OCI-LY1 (cell line): ENCODE data around the gene CELF6.

Experiments used
- H2AFZ ChIP-seq: fragments of 200-600 bp; sonication (generic), shearing (Covaris generic); 2 replicates; pipeline ENCODE4 v1.6.0; 2014; ENCODE audit warnings: antibody characterized with exemption, mild to moderate bottlenecking, low read length
- H3F3A ChIP-seq: fragments of 200-600 bp; sonication (generic), shearing (Covaris generic); 2 replicates; pipeline ENCODE4 v1.6.0; 2014; ENCODE audit warnings: mild to moderate bottlenecking, antibody characterized with exemption, low read length, moderate library complexity; ENCODE audit not compliant: insufficient read depth
- H3K27ac ChIP-seq: fragments of 200-600 bp; sonication (generic); 2 replicates; pipeline ENCODE4 v1.5.1; 2014; ENCODE audit warnings: low read length, mixed run types, mild to moderate bottlenecking, low read depth; ENCODE audit not compliant: poor library complexity, severe bottlenecking
- H3K27me3 ChIP-seq: fragments of 200-600 bp; sonication (generic); 2 replicates; pipeline ENCODE4 v1.6.0; 2014; ENCODE audit warnings: antibody characterized with exemption, mild to moderate bottlenecking, low read length, moderate library complexity; ENCODE audit not compliant: insufficient read depth
- H3K36me3 ChIP-seq: fragments of 200-600 bp; sonication (generic); 2 replicates; pipeline ENCODE4 v1.6.1; 2014; ENCODE audit warnings: mild to moderate bottlenecking, antibody characterized with exemption, low read length, moderate library complexity, mixed read lengths; ENCODE audit not compliant: insufficient read depth
- H3K4me1 ChIP-seq: fragments of 200-600 bp; sonication (generic); 2 replicates; pipeline ENCODE4 v1.5.1; 2014; ENCODE audit warnings: mild to moderate bottlenecking, low read length, moderate library complexity; ENCODE audit not compliant: insufficient read depth, severe bottlenecking
- H3K4me2 ChIP-seq: fragments of 200-600 bp; sonication (generic), shearing (Covaris generic); 2 replicates; pipeline ENCODE4 v1.6.1; 2014; ENCODE audit warnings: low read length
- H3K4me3 ChIP-seq: fragments of 200-600 bp; sonication (generic); 2 replicates; pipeline ENCODE4 v1.5.1; 2014; ENCODE audit warnings: low read length, low read depth, mild to moderate bottlenecking, mixed read lengths; ENCODE audit not compliant: poor library complexity, severe bottlenecking
- H3K79me2 ChIP-seq: fragments of 200-600 bp; shearing (Covaris generic); 2 replicates; pipeline ENCODE4 v1.6.1; 2016; ENCODE audit warnings: mixed run types, low read length, mixed read lengths; ENCODE audit not compliant: insufficient read depth
- H3K9ac ChIP-seq: fragments of 200-600 bp; sonication (generic), shearing (Covaris generic); 2 replicates; pipeline ENCODE4 v1.6.1; 2014; ENCODE audit warnings: mild to moderate bottlenecking, low read length, mixed read lengths
- H3K9me2 ChIP-seq: fragments of 200-600 bp; sonication (generic), shearing (Covaris generic); 2 replicates; pipeline ENCODE4 v1.6.1; 2014; ENCODE audit warnings: low read depth, mild to moderate bottlenecking, low read length, mixed read lengths
- H3K9me3 ChIP-seq: fragments of 200-600 bp; shearing (Covaris generic); 2 replicates; pipeline ENCODE4 v1.6.1; 2014; ENCODE audit warnings: low read length, mixed read lengths
- H4K20me1 ChIP-seq: fragments of 200-600 bp; sonication (generic), shearing (Covaris generic); 2 replicates; pipeline ENCODE4 v1.6.0; 2016; ENCODE audit warnings: mild to moderate bottlenecking, low read length; ENCODE audit not compliant: insufficient read depth
- CTCF ChIP-seq: fragments of 200-600 bp; sonication (generic), shearing (Covaris generic); IDR thresholded peaks from 2 replicates; pipeline ENCODE4 v1.5.1; 2017; ENCODE audit warnings: mild to moderate bottlenecking, antibody characterized with exemption, low read length, moderate library complexity, mixed read lengths
- EZH2 ChIP-seq: fragments of 200-600 bp; sonication (generic), shearing (Covaris generic); IDR thresholded peaks from 2 replicates; pipeline ENCODE4 v1.8.0; 2017; ENCODE audit warnings: borderline replicate concordance, mixed run types, mild to moderate bottlenecking, antibody characterized with exemption, low read length, moderate library complexity, mixed read lengths

The CELF6 gene

DNA sequence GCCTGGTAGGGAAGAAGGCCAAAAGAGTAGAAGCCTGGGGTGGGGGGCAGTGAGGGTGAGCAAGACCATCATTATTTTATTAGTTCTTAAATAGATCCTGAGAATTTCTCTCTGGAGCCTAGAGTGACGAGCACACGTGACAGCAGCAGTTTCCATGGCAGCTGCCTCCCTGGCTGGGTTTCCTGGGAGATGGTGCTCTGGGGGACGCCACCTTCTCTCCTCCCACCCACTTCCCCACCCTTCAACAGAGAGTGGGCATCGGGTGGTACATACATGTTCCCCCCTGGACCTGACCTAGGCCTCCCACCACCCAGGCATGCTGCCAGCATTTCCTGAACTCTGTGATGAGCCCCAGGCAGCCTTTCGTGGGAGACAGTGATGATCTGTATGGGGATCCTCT is 12.9 kb downstream of the CELF6 start:
- no peak overlapping the region for H2AFZ ChIP-seq
- no peaks in the 10 kb centered on the region for H3K4me1 ChIP-seq
- H3K4me2 ChIP-seq, result no peak overlapping the region
- H3K4me3 ChIP-seq, result no peak overlapping the region
- no peak for TF ChIP-seq CTCF
- no peak for TF ChIP-seq EZH2
- H3K9ac ChIP-seq, result no peak overlapping the region
- no peaks in the 10 kb centered on the region for H3K36me3 ChIP-seq
- H3F3A ChIP-seq, result no peaks in the 10 kb centered on the region
- no peaks in the 10 kb centered on the region for H3K9me3 ChIP-seq
- H3K79me2 ChIP-seq, result no peaks in the 10 kb centered on the region
- H3K9me2 ChIP-seq, result no peaks in the 10 kb centered on the region
- H4K20me1 ChIP-seq, result no peaks in the 10 kb centered on the region
- no peaks in the 10 kb centered on the region for H3K27me3 ChIP-seq
- no peak overlapping the region for H3K27ac ChIP-seq

- H3K27ac ChIP-seq, result no peak overlapping the region
- no peak overlapping the region for H3K9ac ChIP-seq
- no peak for TF ChIP-seq EZH2
- TF ChIP-seq CTCF, result no peak
- no peak overlapping the region for H3K4me2 ChIP-seq
- no peak overlapping the region for H3K4me3 ChIP-seq
- no peaks in the 10 kb centered on the region for H3K79me2 ChIP-seq
- H3K36me3 ChIP-seq, result no peaks in the 10 kb centered on the region
- H3K9me3 ChIP-seq, result no peaks in the 10 kb centered on the region
- H3K4me1 ChIP-seq, result no peaks in the 10 kb centered on the region
- no peaks in the 10 kb centered on the region for H3F3A ChIP-seq
- no peaks in the 10 kb centered on the region for H3K27me3 ChIP-seq
- no peak overlapping the region for H2AFZ ChIP-seq
- H3K9me2 ChIP-seq, result no peaks in the 10 kb centered on the region
- no peaks in the 10 kb centered on the region for H4K20me1 ChIP-seq
Measured at GRCh38 chr15:72306211-72306785, 13.7 kb downstream of the CELF6 start.

DNA sequence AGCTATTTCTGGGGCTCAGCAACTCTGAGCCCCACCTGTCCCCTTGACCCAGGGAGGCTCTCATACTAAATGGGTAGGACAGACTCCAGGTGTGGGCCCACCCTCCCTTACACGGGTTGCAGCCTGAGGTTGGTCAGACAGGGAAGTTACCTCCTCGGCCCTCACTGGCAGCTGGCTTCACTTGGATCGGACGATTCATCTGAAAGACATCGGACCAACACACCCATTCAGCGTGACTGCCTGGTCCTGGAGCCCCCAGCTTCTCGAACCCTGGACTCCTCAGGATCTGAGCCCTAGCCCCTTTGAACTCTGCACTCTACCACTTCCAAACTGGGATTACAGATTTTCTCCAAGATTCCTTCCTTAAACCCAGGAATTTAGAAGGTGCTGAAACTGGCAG is 15.4 kb downstream of the CELF6 start:
- no peak overlapping the region for H3K4me2 ChIP-seq
- no peaks in the 10 kb centered on the region for H3K9me2 ChIP-seq
- no peaks in the 10 kb centered on the region for H3F3A ChIP-seq
- H4K20me1 ChIP-seq, result no peaks in the 10 kb centered on the region
- no peaks in the 10 kb centered on the region for H3K79me2 ChIP-seq
- H3K36me3 ChIP-seq, result no peaks in the 10 kb centered on the region
- TF ChIP-seq EZH2 (no peak), CTCF (no peak)
- no peak overlapping the region for H3K4me3 ChIP-seq
- H2AFZ ChIP-seq, result no peak overlapping the region
- H3K27ac ChIP-seq, result no peak overlapping the region
- no peaks in the 10 kb centered on the region for H3K9me3 ChIP-seq
- H3K4me1 ChIP-seq, result no peaks in the 10 kb centered on the region
- H3K27me3 ChIP-seq, result no peaks in the 10 kb centered on the region
- H3K9ac ChIP-seq, result no peak overlapping the region
